GM19395 (cell line): ENCODE measurements around the gene MAP4K4.
"Not testable (repeated sequence)": the region's sequence is repeated elsewhere in the genome, so short reads cannot be mapped to it uniquely, and the experiment has no call there.

Experiments
- ATAC-seq: cut with Tn5 transposase; IDR thresholded peaks from one replicate; pipeline ENCODE4 v1.9.1; 2021; ENCODE audit warnings: mild to moderate bottlenecking, moderate library complexity; ENCODE audit not compliant: unreplicated experiment

MAP4K4 gene

DNA sequence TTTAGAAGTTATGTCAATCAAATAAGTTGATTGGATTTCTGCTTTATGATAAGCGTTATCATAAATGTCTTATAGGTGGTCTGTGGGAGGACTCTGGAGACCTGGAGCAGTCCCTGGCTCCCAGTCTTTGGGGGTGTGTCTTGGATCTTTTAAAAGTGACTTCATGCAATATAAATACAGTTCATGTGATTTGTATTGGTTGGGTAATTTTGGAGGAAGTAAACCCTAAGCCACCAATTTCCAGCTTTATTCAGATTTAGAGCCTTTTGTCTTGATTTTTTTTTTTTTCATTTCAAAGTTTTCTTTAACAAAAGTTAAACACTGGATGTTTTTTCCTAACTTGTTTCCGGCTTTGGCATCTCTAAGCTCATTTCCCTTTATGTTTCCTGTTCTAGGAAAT lies 68.8 kb downstream of the MAP4K4 start:
- ATAC-seq, result no peak

- ATAC-seq, result no peak
Measured at GRCh38 chr2:101766871-101767739, 69.6 kb downstream of the MAP4K4 start.

DNA sequence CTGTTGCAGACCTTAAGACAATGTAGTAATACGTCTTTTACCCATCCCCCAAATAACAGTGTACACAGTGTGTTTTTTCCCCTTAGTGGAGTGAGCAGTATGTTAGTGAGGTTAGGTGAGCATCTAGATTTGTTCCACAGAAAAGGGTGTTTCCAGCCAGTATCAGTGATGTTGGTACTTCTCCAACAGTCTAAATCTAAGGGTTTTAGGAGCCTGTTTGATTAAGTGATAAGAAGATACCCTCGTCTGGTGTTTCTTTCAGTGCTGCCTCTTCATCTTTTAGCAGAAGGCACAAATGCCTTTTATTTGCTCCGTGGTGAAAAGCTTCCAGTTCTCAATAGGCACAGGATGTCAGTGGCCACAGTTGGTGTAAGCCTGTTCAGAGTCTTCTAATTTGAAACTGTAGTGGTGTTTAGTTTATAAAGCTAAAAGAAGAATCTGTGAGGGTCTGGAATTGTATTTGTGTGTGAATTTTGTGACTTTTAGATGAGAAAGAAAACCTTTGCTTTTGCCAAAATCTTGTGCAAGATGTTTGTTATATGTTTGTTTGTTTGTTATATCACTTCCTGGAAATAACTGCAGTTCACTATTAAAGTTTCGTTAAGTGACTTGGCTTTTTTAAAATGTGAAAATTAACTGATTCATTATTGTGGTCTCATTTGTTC lies 71.2 kb downstream of the MAP4K4 start:
- no peak for ATAC-seq

DNA sequence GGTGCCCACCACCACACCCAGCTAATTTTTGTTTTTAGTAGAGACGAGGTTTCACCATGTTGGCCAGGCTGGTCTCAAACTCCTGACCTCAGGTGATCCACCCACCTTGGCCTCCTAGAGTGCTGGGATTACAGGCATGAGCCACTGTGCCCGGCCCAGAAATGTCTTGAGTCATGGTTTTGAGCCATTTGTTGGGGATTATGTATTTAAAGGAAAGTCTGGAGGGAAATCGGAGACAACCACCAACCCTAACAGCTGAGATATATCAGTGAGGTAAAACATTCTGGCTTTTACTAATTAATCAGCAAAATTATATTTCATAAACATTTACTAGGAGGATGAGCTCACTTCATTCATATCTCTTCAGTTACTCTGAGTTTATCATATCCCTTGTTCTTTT lies 72.2 kb downstream of the MAP4K4 start:
- ATAC-seq, result not testable (repeated sequence)

GRCh38 chr2:101770726-101771125 lies 73.2 kb downstream of the MAP4K4 start:
- no peak for ATAC-seq

DNA sequence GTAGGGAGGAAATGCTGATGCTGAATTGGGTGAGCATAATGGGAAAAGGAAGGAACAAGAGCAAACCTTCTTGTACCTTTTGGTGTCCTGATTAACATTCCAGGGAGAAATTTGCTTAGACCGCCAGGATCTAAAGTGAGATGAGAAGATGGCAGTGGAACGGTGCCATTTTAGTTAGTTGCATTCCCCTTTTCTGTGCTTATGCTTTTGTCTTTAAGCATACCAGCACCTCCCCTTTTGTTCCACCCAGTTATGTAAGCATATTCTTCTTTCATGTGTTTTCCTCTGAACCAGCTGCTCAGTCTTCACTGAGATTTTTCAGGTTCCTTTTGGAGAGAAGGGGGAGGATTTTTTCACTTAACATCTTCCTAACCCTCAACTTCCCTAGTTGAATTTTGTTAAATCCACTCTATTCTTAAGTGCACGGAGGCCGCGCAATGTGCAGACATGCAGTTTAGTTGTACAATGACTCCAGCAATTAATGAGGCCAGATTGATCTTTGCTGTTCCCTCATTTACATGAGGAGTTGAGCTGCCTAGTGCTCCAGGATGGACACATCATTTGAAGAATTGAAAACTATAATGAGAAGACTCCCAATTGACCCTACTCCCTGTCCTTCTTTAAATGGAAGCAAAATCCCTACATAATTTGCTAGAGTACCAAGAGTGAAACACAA lies 73.9 kb downstream of the MAP4K4 start:
- ATAC-seq, result no peak

DNA sequence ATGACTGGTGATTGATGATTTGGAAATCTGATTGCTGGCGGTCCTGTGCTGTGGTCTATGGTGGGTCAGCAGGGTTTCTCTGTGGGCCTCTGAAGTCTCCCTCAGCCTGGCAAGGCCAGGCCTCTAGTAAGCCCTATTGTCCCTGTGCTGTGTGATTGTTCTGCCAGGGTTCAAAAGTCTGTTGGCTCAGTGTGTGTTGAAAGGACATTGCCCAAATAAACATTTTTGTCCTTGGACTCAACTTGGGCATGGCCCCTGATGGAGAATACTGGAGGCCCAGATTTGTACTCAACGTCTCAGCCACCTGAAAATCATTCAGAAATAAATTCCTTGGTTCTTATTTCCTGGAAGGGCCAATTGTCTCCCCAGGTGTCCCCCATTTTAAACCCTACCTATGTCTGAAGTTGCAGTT lies 74.4 kb downstream of the MAP4K4 start:
- ATAC-seq, result no peak

DNA sequence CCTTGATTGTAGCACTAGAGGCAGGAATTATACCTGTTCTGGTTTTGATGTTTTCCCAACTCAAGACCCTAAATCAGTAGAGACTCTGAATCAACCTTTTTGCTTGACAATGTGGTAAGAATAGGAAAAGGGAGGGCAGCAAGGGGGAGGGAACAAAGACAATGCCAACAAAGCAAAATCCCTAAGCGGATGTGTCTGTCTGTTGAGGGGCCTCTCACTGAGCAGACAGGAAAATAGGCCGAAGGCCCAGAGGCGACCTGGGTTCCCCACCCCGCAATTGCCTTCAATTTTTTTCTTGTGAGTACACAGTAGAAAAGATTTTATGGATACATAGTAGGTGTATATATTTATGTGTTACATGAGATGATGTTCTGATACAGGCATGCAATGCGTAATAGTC lies 75.6 kb downstream of the MAP4K4 start:
- ATAC-seq, result no peak

- ATAC-seq, result not testable (repeated sequence)
Measured at GRCh38 chr2:101773961-101774360, 76.5 kb downstream of the MAP4K4 start.

GRCh38 chr2:101775092-101775491 lies 77.6 kb downstream of the MAP4K4 start:
- ATAC-seq, result no peak

GRCh38 chr2:101775636-101776035 lies 78.1 kb downstream of the MAP4K4 start:
- ATAC-seq, result no peak

GRCh38 chr2:101776172-101777043 lies 78.9 kb downstream of the MAP4K4 start:
- ATAC-seq, result no peak

GRCh38 chr2:101777337-101777736 lies 79.8 kb downstream of the MAP4K4 start:
- no peak for ATAC-seq

GRCh38 chr2:101778102-101778501 lies 80.6 kb downstream of the MAP4K4 start:
- ATAC-seq, result no peak

DNA sequence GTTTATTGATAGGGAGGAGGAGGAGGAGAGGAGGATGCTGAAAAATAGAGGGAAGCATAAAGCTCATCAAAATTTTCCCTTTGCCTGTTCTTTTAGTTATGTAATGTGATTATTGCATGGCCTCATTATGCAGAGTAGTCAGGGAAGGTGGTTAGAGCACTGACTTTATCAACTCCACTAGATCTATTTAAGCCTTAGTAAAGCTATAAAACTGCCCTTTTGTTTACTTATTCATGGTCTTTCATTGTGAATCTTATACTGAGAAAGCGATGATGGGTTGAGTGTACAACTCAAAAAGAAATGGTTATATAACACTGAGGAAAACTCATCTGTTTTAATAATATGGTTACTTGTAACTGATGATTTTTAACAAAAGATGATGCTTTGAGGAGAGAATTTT lies 81.7 kb downstream of the MAP4K4 start:
- no peak for ATAC-seq

GRCh38 chr2:101779656-101780055 lies 82.1 kb downstream of the MAP4K4 start:
- no peak for ATAC-seq

DNA sequence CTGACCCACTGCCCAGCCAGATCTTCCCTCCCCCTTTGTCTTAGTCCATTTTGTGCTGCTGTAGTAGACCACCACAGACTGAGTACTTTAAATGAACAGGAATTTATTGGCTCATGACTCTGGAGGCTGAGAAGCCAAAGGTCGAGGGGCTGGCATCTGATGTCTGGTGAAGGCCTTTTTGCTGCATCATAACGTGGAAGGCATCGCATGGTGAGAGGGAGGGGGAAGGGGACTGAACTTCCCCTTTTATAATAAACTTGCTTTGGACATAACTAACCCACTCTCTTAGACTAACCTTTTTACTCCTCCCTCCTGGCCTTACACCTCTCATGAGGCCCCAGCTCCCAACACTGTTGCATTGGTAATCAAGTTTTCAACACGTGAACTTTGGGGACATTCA lies 83.8 kb downstream of the MAP4K4 start:
- no peak for ATAC-seq

DNA sequence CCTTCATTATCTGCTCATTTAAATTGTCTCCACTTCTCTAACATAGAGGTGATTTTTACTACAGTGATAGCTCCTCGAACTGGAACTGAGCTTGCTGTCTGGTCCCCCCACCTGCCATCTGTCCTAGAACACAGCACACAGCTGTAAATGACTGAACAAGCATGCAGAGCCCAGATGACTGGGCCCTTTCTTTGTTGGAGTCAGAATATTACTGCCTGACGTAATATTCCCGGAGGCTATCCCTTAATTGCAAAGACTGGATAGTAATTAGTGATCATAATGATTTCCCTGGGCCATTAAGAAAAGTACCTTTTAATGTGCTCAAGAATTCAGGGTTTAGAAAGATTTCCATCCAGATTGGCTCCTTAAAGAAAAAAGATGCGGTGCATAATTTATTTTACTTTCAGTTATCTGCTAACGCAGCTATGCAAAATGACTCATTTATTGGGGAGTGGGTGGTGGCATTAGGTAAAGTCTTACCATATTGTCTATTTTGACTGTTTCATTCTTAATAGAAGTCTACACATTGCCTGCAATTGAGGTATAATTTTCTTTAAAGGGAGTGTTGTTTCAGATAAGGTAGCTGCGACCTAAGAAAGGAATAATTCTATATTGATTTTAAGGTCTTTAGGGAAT lies 84.4 kb downstream of the MAP4K4 start:
- ATAC-seq, result no peak

DNA sequence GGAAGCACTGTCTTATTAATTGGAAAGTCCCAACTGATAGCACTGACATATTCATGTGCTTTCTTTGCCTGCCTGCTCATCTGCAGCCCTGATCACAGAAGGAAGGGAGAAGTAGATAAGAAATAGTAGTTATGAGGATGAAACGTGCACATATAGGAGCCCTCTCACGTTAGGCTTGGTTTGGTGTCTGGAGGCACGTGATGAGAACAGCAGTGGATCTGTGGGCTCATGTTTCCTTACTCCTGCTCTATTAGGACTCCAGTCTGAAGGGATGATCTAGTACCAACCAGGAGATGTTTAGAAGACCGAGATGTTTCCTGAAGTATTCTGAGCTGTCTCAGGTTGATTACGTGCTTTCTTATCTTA lies 84.9 kb downstream of the MAP4K4 start:
- ATAC-seq, result no peak

GRCh38 chr2:101787097-101787496 lies 89.6 kb downstream of the MAP4K4 start:
- ATAC-seq, result no peak
